GM12878 (cell line): ENCODE results near the gene CNR2. TPM values are rescaled to one million over a fixed set of nuclear protein-coding genes. Genes with fewer than 3 reads are reported as not detected.
"Not testable (repeated sequence)": the region's sequence is repeated elsewhere in the genome, so short reads cannot be mapped to it uniquely, and the experiment has no call there.

Experiments
- ATAC-seq: fragments of 200-7000 bp; cut with Tn5 transposase; 3 replicates; pipeline ENCODE4 v1.9.1; 2020; ENCODE audit warnings: mild to moderate bottlenecking, moderate library complexity
- BruUV-seq: library from RNA; stranded (reverse); fragments of 400-500 nt; replicated peaks from 2 replicates; lab custom pipeline; 2021; lab: Mats Ljungman, UMichigan
- CTCF ChIA-PET: fragments of 300-600 bp; sonication (Branson Sonifier 250); formaldehyde crosslinking; extraction: SDS; loops from one replicate; lab custom pipeline; 2021; ENCODE audit warnings: inconsistent platforms; lab: Yijun Ruan, JAX
- POLR2A ChIA-PET: fragments of 350-600 bp; formaldehyde crosslinking; extraction: SDS; loops from one replicate; lab custom pipeline; 2021; ENCODE audit warnings: inconsistent platforms; lab: Charles Lee
- RAD21 ChIA-PET: fragments of 300-600 bp; sonication (Branson Sonifier 250); formaldehyde crosslinking; loops from one replicate; lab custom pipeline; 2023; ENCODE audit warnings: antibody characterized with exemption; ENCODE audit not compliant: unreplicated experiment; lab: Charles Lee
- SMC1A ChIA-PET: fragments of 300-600 bp; sonication (Branson Sonifier 250); formaldehyde crosslinking; loops from one replicate; lab custom pipeline; 2023; ENCODE audit not compliant: unreplicated experiment, uncharacterized antibody; lab: Charles Lee
- DNase-seq: peaks from one replicate; pipeline ENCODE4 v3.0.0-alpha.2; 2011; ENCODE audit warnings: low read depth, low spot score
- FAIRE-seq: peaks from 3 replicates; lab custom pipeline; 2011; peaks lifted over from hg19 to GRCh38; lab: Jason Lieb, UNC
- H2AFZ ChIP-seq: 2 replicates; pipeline ENCODE4 v1.6.0; 2011; ENCODE audit warnings: low read depth, low read length, control low read depth; ENCODE audit not compliant: control insufficient read depth
- H3K27ac ChIP-seq: 2 replicates; pipeline ENCODE4 v1.5.1; 2011; ENCODE audit warnings: control low read depth; ENCODE audit not compliant: control insufficient read depth, insufficient read depth
- H3K27me3 ChIP-seq, 2 experiments: replicated peaks in 1 of 2; 2 replicates each; pipeline versions ENCODE4 v1.6.0 to v1.6.1; 2011; ENCODE audit warnings: low read length in 1 of 2; ENCODE audit not compliant: control insufficient read depth in 2 of 2, insufficient read depth in 2 of 2
- H3K36me3 ChIP-seq, 2 experiments: 2 replicates each; pipeline ENCODE4 v1.5.1; 2011; ENCODE audit warnings: low read length in 1 of 2; ENCODE audit not compliant: control insufficient read depth in 2 of 2, insufficient read depth in 2 of 2
- H3K4me1 ChIP-seq: 2 replicates; pipeline ENCODE4 v1.6.1; 2011; ENCODE audit warnings: mild to moderate bottlenecking, low read length, moderate library complexity, mixed read lengths; ENCODE audit not compliant: control insufficient read depth, insufficient read depth
- H3K4me2 ChIP-seq: 2 replicates; pipeline ENCODE4 v1.6.0; 2011; ENCODE audit warnings: control low read depth; ENCODE audit not compliant: control insufficient read depth, insufficient read depth
- H3K4me3 ChIP-seq: fragments of 200-600 bp; sonication (generic); 2 replicates; pipeline ENCODE4 v1.5.1; 2016
- H3K79me2 ChIP-seq: 2 replicates; pipeline ENCODE4 v1.6.0; 2011; ENCODE audit warnings: low read length; ENCODE audit not compliant: control insufficient read depth, insufficient read depth
- H3K9ac ChIP-seq: 2 replicates; pipeline ENCODE4 v1.8.0; 2011; ENCODE audit warnings: low read length, control low read depth, mixed read lengths; ENCODE audit not compliant: control insufficient read depth, insufficient read depth
- H3K9me3 ChIP-seq: replicated peaks from 3 replicates; pipeline ENCODE4 v1.5.1; 2011; ENCODE audit warnings: mild to moderate bottlenecking, low read length; ENCODE audit not compliant: control insufficient read depth, insufficient read depth
- H4K20me1 ChIP-seq: 2 replicates; pipeline ENCODE4 v1.6.0; 2011; ENCODE audit not compliant: control insufficient read depth, insufficient read depth
- CBX3 ChIP-seq: fragments of 200-600 bp; sonication (generic); IDR thresholded peaks from 2 replicates; pipeline ENCODE4 v1.6.1; 2016; ENCODE audit warnings: low read depth, borderline replicate concordance
- GATAD2B ChIP-seq: fragments of 450-650 bp; conservative IDR thresholded peaks from 2 replicates; pipeline ENCODE4 v1.6.1; 2017; ENCODE audit warnings: low read depth, mild to moderate bottlenecking, moderate library complexity
- NFYB ChIP-seq: IDR thresholded peaks from 2 replicates; pipeline ENCODE4 v1.6.1; 2011; ENCODE audit warnings: low read depth, mild to moderate bottlenecking, low read length, improper control_type of control experiment, moderate library complexity; ENCODE audit not compliant: insufficient read depth
- NRF1 ChIP-seq: conservative IDR thresholded peaks from 2 replicates; pipeline ENCODE4 v1.6.1; 2011; ENCODE audit warnings: mild to moderate bottlenecking, low read depth, low read length, improper control_type of control experiment
- RFX5 ChIP-seq: IDR thresholded peaks from 2 replicates; pipeline ENCODE4 v1.6.1; 2011; ENCODE audit warnings: low read depth, low read length, improper control_type of control experiment
- TAF1 ChIP-seq: IDR thresholded peaks from 2 replicates; pipeline ENCODE4 v1.6.1; 2011; ENCODE audit warnings: mild to moderate bottlenecking, low read depth, low read length, borderline replicate concordance
- WGBS: methylation state at CpG from one replicate; pipeline ENCODE4 v1.1.6; 2016; ENCODE audit warnings: low lambda C conversion rate; ENCODE audit not compliant: insufficient replicate concordance, insufficient coverage; ENCODE audit errors: missing lambda C conversion rate; 5-methylcytosine and 5-hydroxymethylcytosine counted together
- in situ Hi-C: fragments of 300-500 bp; cut with MboI; formaldehyde crosslinking; loops from 9 replicates; pipeline ENCODE4 v1.14.3; 2018; ENCODE audit warnings: mixed read lengths
- intact Hi-C: fragments of 100-400 bp; cut with micrococcal nuclease; formaldehyde crosslinking; loops from one replicate; pipeline ENCODE4 v1.14.2; 2022; ENCODE audit not compliant: unreplicated experiment
- polyA plus RNA-seq, 11 experiments: library from polyadenylated mRNA; depleted of rRNA in 4 of 11; unstranded in 6 of 11; stranded (reverse) in 5 of 11; fragments of >200 nt; fragmentation: Nextera tagmentation in 4 of 11; fragmentation: Illumina TruSeq in 1 of 11; extraction: Ambion mirVana in 4 of 11; extraction: Trizol in 1 of 11; gene quantifications; 1 replicate in 1 of 11; 2 replicates in 10 of 11; pipeline versions ENCODE4 v1.2.1 to v1.2.3, GENCODE V29; 2011 to 2016; ENCODE audit warnings: inconsistent platforms in 2 of 11, missing spikeins in 2 of 11, low read depth in 1 of 11
- total RNA-seq, 4 experiments: library from RNA; depleted of rRNA in 3 of 4; stranded (reverse); fragments of >200 nt in 3 of 4; fragmentation: Illumina TruSeq in 1 of 4; extraction: Trizol in 1 of 4; gene quantifications; 2 replicates each; pipeline versions ENCODE4 v1.2.1 to v1.2.3, GENCODE V29; 2013 to 2021
- TF ChIP-seq, protein P1 (sequence below): IDR thresholded peaks from 2 replicates; pipeline ENCODE4 v1.6.1; 2012; ENCODE audit warnings: low read length, inconsistent platforms
- TF ChIP-seq, protein P2 (sequence below): IDR thresholded peaks from 2 replicates; pipeline ENCODE4 v1.6.1; 2011; ENCODE audit warnings: mild to moderate bottlenecking, low read depth, low read length, moderate library complexity; ENCODE audit not compliant: insufficient replicate concordance

Gene CNR2
- total and polyA plus RNA-seq, 10 of the 15 experiments (the other 5 are each of a cell fraction or from before 2014, with no cell fraction given): 0.46 to 19.8 (median 12.2) TPM

DNA sequence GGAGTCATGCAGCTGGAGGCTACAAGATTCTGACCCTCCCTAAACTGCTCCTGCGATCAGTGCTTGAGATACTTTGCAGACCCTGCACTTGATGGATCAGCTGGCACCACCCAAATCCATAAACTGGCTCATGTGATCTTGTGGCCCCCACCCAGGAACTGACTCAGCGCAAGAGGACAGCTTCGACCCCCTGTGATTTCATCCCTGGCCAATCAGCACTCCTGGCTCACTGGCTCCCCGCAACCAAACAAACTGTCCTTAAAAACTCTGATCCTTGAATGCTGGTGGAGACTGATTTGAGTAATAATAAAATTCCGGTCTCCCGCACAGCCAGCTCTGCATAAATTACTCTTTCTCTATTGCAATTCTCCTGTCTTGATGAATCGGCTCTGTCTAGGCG lies 13.1 kb downstream of the CNR2 start:
- Histone ChIP-seq H3K79me2 (peaks cover 53% of the 10 kb centered on the region), H3K4me1 (peaks cover 50% of the 10 kb centered on the region)
- FAIRE-seq, H3K9me3 ChIP-seq, BruUV-seq, H4K20me1 ChIP-seq, H2AFZ ChIP-seq, DNase-seq, ATAC-seq, H3K4me3 ChIP-seq, H3K9ac ChIP-seq, H3K27me3 ChIP-seq, in situ Hi-C loops, H3K27ac ChIP-seq, intact Hi-C loops, H3K36me3 ChIP-seq, H3K4me2 ChIP-seq: not testable (repeated sequence)
- ChIA-PET POLR2A (interaction anchor here (1.6 kb wide), 1 partner anchor 8 kb away, joined by 3 read pairs; no protein-coding TSS in a partner anchor), RAD21 (interaction anchor here (1.6 kb wide), 1 partner anchor 11 kb away, joined by 4 read pairs; no protein-coding TSS in a partner anchor), SMC1A (interaction anchor here (0.9 to 1.3 kb wide), 2 partner anchors 11 to 32 kb away, joined by 3 to 4 read pairs; partner anchors contain the start of gene FUCA1), CTCF (interaction anchor here (1.3 kb wide), 1 partner anchor 16 kb away, joined by 5 read pairs; no protein-coding TSS in a partner anchor)
- WGBS: 82% methylated on average over 8 of the region's 8 CpGs

DNA sequence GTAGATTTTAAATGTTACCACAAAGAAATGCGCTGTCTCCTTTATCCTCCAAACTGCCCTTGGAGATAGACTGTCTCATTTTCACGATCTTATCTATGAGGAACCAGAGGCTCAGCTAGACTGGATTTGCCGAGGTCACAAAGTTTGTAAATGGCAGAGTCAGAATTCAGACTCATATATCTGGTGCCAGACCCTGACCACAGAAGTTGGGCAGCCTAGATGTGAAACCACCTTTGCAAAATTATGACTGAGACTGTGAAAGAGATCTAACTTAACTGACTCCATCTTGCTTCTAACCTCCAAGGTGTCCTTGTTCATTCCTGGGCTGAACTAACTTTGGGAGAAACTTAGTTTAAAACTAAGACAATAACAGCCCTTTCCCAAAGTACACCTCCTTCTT lies 14.1 kb downstream of the CNR2 start:
- in situ Hi-C loops (no loop called here), intact Hi-C loops (no loop called here)
- H3K36me3 ChIP-seq: peaks cover 0 to 5% of the 10 kb centered on the region in 2 experiments; a peak in 2 of 4 replicates
- ChIA-PET POLR2A (interaction anchor here (1.6 kb wide), 1 partner anchor 9 kb away, joined by 3 read pairs; no protein-coding TSS in a partner anchor), RAD21 (interaction anchor here (1.6 kb wide), 1 partner anchor 12 kb away, joined by 4 read pairs; no protein-coding TSS in a partner anchor), SMC1A (interaction anchor here (0.7 to 1.3 kb wide), 2 partner anchors 10 kb away, joined by 3 read pairs; no protein-coding TSS in a partner anchor), CTCF (interaction anchor here (1.3 kb wide), 1 partner anchor 17 kb away, joined by 5 read pairs; no protein-coding TSS in a partner anchor)
- 0 out of 2 replicates have a peak overlapping the region, but pooled peaks have one; percentile 22 for H3K4me2 ChIP-seq
- H3K4me3 ChIP-seq: no peak overlapping the region
- peaks cover 49% of the 10 kb centered on the region for H3K79me2 ChIP-seq
- peaks cover 40% of the 10 kb centered on the region for H3K4me1 ChIP-seq
- H3K27me3 ChIP-seq: no peaks in the 10 kb centered on the region
- ATAC-seq: peak; percentile 71
- FAIRE-seq: no peak
- peak overlapping the region; percentile 4; the same call in 1 of the 2 replicates for H3K9ac ChIP-seq
- no TSS peak for BruUV-seq
- H3K9me3 ChIP-seq: no peaks in the 10 kb centered on the region; the same call in 1 of the 3 replicates
- 67% methylated on average over 3 of the region's 3 CpGs for WGBS
- H2AFZ ChIP-seq: no peak overlapping the region
- H3K27ac ChIP-seq: peak overlapping the region; percentile 60
- DNase-seq: no peak
- H4K20me1 ChIP-seq: no peaks in the 10 kb centered on the region
- TF ChIP-seq NRF1 (no peak), TAF1 (no peak), NFYB (no peak), RFX5 (no peak), GATAD2B (no peak), CBX3 (no peak)
- TF ChIP-seq, protein P1, sequence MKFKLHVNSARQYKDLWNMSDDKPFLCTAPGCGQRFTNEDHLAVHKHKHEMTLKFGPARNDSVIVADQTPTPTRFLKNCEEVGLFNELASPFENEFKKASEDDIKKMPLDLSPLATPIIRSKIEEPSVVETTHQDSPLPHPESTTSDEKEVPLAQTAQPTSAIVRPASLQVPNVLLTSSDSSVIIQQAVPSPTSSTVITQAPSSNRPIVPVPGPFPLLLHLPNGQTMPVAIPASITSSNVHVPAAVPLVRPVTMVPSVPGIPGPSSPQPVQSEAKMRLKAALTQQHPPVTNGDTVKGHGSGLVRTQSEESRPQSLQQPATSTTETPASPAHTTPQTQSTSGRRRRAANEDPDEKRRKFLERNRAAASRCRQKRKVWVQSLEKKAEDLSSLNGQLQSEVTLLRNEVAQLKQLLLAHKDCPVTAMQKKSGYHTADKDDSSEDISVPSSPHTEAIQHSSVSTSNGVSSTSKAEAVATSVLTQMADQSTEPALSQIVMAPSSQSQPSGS: 0 out of 2 replicates have a peak, but pooled peaks have one; percentile 23
- TF ChIP-seq, protein P2, sequence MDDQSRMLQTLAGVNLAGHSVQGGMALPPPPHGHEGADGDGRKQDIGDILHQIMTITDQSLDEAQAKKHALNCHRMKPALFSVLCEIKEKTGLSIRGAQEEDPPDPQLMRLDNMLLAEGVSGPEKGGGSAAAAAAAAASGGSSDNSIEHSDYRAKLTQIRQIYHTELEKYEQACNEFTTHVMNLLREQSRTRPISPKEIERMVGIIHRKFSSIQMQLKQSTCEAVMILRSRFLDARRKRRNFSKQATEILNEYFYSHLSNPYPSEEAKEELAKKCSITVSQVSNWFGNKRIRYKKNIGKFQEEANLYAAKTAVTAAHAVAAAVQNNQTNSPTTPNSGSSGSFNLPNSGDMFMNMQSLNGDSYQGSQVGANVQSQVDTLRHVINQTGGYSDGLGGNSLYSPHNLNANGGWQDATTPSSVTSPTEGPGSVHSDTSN: no peak
